ENCODE measurements around the gene DDAH1. TPM values are rescaled to one million over a fixed set of nuclear protein-coding genes. Genes with fewer than 3 reads are reported as not detected.

DDAH1 gene
- total RNA-seq, 1 donor from 2014 or later = 0.07 TPM

GRCh38 chr1:85420199-85420598 lies 44.8 kb downstream of the DDAH1 start:
- Mint-ChIP-seq H3K27ac (no peak overlapping the region), H3K9me3 (peaks cover 10% of the 10 kb centered on the region), H3K4me3 (no peak overlapping the region), H3K4me1 (no peaks in the 10 kb centered on the region), H3K36me3 (ENCODE audit: low read depth) (peaks cover 11% of the 10 kb centered on the region), H3K27me3 (no peaks in the 10 kb centered on the region)
- POLR2A ChIA-PET = no interaction called here
- CTCF ChIA-PET = no interaction called here
- DNase-seq (no peak), ATAC-seq (ENCODE audit: low read depth) (no peak)
- intact Hi-C loops (cut with micrococcal nuclease) = no loop called here
- TF ChIP-seq CTCF (IDR thresholded peaks at IDR 0.05) = no peak

- no peak overlapping the region for H3K27ac Mint-ChIP-seq
- ATAC-seq (ENCODE audit: low read depth) (no peak), DNase-seq (no peak)
- H3K4me1 Mint-ChIP-seq = no peaks in the 10 kb centered on the region
- peaks cover 16% of the 10 kb centered on the region for H3K36me3 Mint-ChIP-seq (ENCODE audit: low read depth)
- intact Hi-C loops (cut with micrococcal nuclease) = no loop called here
- CTCF ChIA-PET = no interaction called here
- peaks cover 10% of the 10 kb centered on the region for H3K9me3 Mint-ChIP-seq
- no peak overlapping the region for H3K4me3 Mint-ChIP-seq
- no peaks in the 10 kb centered on the region for H3K27me3 Mint-ChIP-seq
- POLR2A ChIA-PET = no interaction called here
- no peak for TF ChIP-seq CTCF (IDR thresholded peaks at IDR 0.05)
These were observed 47.1 kb downstream of the DDAH1 start for GRCh38 chr1:85417876-85418275.

GRCh38 chr1:85417017-85417416 lies 47.9 kb downstream of the DDAH1 start:
- CTCF ChIA-PET = no interaction called here
- DNase-seq = no peak
- Mint-ChIP-seq H3K36me3 (ENCODE audit: low read depth) (peaks cover 16% of the 10 kb centered on the region), H3K4me3 (no peak overlapping the region), H3K4me1 (no peaks in the 10 kb centered on the region), H3K27ac (no peak overlapping the region), H3K9me3 (peaks cover 10% of the 10 kb centered on the region), H3K27me3 (no peaks in the 10 kb centered on the region)
- ATAC-seq (ENCODE audit: low read depth) = no peak
- intact Hi-C loops (cut with micrococcal nuclease) = no loop called here
- TF ChIP-seq CTCF (IDR thresholded peaks at IDR 0.05) = no peak
- POLR2A ChIA-PET = no interaction called here

- Mint-ChIP-seq H3K4me1 (no peaks in the 10 kb centered on the region), H3K4me3 (no peak overlapping the region), H3K27ac (no peak overlapping the region), H3K36me3 (ENCODE audit: low read depth) (peaks cover 10% of the 10 kb centered on the region), H3K27me3 (no peaks in the 10 kb centered on the region), H3K9me3 (no peaks in the 10 kb centered on the region)
- POLR2A ChIA-PET = no interaction called here
- intact Hi-C loops (cut with micrococcal nuclease) = no loop called here
- no peak for TF ChIP-seq CTCF (IDR thresholded peaks at IDR 0.05)
- DNase-seq (no peak), ATAC-seq (ENCODE audit: low read depth) (no peak)
- CTCF ChIA-PET = no interaction called here
These were observed 51.8 kb downstream of the DDAH1 start for GRCh38 chr1:85413169-85413568.

- TF ChIP-seq CTCF (IDR thresholded peaks at IDR 0.05) = no peak
- Mint-ChIP-seq H3K27me3 (no peaks in the 10 kb centered on the region), H3K9me3 (no peaks in the 10 kb centered on the region), H3K4me3 (no peak overlapping the region), H3K36me3 (ENCODE audit: low read depth) (peaks cover 7% of the 10 kb centered on the region), H3K27ac (no peak overlapping the region), H3K4me1 (no peaks in the 10 kb centered on the region)
- CTCF ChIA-PET = no interaction called here
- intact Hi-C loops (cut with micrococcal nuclease) = no loop called here
- DNase-seq = no peak
- POLR2A ChIA-PET = no interaction called here
- ATAC-seq (ENCODE audit: low read depth) = no peak
These were observed 53.2 kb downstream of the DDAH1 start for GRCh38 chr1:85411567-85412305.

Measured in activated B cell treated with CpG ODN at 0.5 μM for 24 hours (primary cell).